ENCODE results near the gene SNX8. TPM values are rescaled to one million over a fixed set of nuclear protein-coding genes. Genes with fewer than 3 reads are reported as not detected.

Gene SNX8
- total and polyA plus RNA-seq, 2 donors (not counting 3 experiments of a cell fraction or from before 2014, with no cell fraction given), result 24.5 to 50.3 TPM

DNA sequence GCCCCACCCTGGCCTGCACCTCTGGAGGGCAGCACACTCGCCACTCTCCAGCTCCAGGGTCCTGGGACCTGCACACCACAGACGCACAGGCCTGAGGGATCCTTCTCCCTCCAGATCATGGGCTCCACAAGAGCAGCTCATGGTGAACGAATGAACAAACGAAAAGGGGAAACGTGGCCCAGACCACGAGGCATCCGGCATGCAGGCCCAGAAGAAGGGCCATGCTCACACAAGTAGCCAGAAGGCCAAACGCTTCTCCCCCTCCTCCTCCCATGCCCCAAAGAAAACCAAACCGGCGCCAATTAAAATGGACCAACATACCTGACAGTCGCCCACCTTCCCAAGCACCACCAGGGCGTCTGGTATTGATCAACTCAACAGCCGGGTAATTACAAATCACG, 111.9 kb downstream of the SNX8 start:
- Histone ChIP-seq H3K9me3 (replicated peaks; ENCODE audit: control insufficient read depth, insufficient read depth, low read length) (no peaks in the 10 kb centered on the region), H3K4me1 (ENCODE audit: control insufficient read depth, extremely low read depth, insufficient read depth, low read length) (no peaks in the 10 kb centered on the region), H3K9ac (replicated peaks; ENCODE audit: extremely low read depth, insufficient read depth, low read length) (no peak overlapping the region), H3K79me2 (ENCODE audit: control insufficient read depth, insufficient read depth, low read length) (no peaks in the 10 kb centered on the region), H4K20me1 (replicated peaks; ENCODE audit: control insufficient read depth, extremely low read depth, insufficient read depth, low read length) (no peaks in the 10 kb centered on the region), H3K27me3 (ENCODE audit: control insufficient read depth in 2 of 2, insufficient read depth in 2 of 2, low read length in 2 of 2) (no peaks in the 10 kb centered on the region), H2AFZ (ENCODE audit: low read depth, low read length) (no peak overlapping the region), H3K4me2 (ENCODE audit: insufficient read depth, low read length) (no peak overlapping the region), H3K4me3 (replicated peaks in 1 of 3; ENCODE audit: insufficient read depth in 1 of 3, low read depth in 1 of 3, low read length in 3 of 3) (no peak overlapping the region), H3K27ac (ENCODE audit: insufficient read depth, low read depth, low read length) (no peak overlapping the region), H3K9me1 (replicated peaks; ENCODE audit: control insufficient read depth, extremely low read depth, insufficient read depth, low read length) (no peaks in the 10 kb centered on the region), H3K36me3 (ENCODE audit: control insufficient read depth in 2 of 2, extremely low read depth in 1 of 2, insufficient read depth in 2 of 2, low read length in 2 of 2) (peaks cover 0 to 4% of the 10 kb centered on the region in 2 experiments)
- dilution Hi-C loops (cut with MboI; ENCODE audit: extremely low pct_ligation_motif_present, low sequenced_read_pairs), result no loop called here
- intact Hi-C loops (cut with micrococcal nuclease), result no loop called here
- no TSS peak for BruUV-seq (replicated peaks)
- DNase-seq (ENCODE audit: low read depth, low spot score) (no peak), FAIRE-seq (no peak)
- TF ChIP-seq MAX (IDR thresholded peaks at IDR 0.05; ENCODE audit: insufficient read depth, insufficient read length), result no peak
- no peak for TF ChIP-seq FOS (IDR thresholded peaks at IDR 0.05; ENCODE audit: borderline replicate concordance, insufficient read depth, low read length)
- TF ChIP-seq MYC (IDR thresholded peaks at IDR 0.05; ENCODE audit: low read depth, low read length), result no peak
- no peak for TF ChIP-seq EZH2 (IDR thresholded peaks at IDR 0.05; ENCODE audit: borderline replicate concordance, low read depth, low read length, severe bottlenecking)
- TF ChIP-seq, protein P1, sequence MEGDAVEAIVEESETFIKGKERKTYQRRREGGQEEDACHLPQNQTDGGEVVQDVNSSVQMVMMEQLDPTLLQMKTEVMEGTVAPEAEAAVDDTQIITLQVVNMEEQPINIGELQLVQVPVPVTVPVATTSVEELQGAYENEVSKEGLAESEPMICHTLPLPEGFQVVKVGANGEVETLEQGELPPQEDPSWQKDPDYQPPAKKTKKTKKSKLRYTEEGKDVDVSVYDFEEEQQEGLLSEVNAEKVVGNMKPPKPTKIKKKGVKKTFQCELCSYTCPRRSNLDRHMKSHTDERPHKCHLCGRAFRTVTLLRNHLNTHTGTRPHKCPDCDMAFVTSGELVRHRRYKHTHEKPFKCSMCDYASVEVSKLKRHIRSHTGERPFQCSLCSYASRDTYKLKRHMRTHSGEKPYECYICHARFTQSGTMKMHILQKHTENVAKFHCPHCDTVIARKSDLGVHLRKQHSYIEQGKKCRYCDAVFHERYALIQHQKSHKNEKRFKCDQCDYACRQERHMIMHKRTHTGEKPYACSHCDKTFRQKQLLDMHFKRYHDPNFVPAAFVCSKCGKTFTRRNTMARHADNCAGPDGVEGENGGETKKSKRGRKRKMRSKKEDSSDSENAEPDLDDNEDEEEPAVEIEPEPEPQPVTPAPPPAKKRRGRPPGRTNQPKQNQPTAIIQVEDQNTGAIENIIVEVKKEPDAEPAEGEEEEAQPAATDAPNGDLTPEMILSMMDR (IDR thresholded peaks at IDR 0.05; ENCODE audit: extremely low read depth in 1 of 2, insufficient read depth in 1 of 2, low read depth in 1 of 2, low read length in 2 of 2), result no peak
- no peak for TF ChIP-seq POLR2A (IDR thresholded peaks at IDR 0.05; ENCODE audit: low read depth, low read length)
- TF ChIP-seq GATA2 (IDR thresholded peaks at IDR 0.05; ENCODE audit: insufficient read depth, insufficient read length, low read depth, low read length), result no peak
- no peak for TF ChIP-seq POLR2AphosphoS5 (IDR thresholded peaks at IDR 0.05; ENCODE audit: insufficient read depth, low read depth, low read length)
- TF ChIP-seq JUN (IDR thresholded peaks at IDR 0.05; ENCODE audit: borderline replicate concordance, insufficient read depth, insufficient read length, low read depth), result no peak
- ChIA-PET CTCF (no interaction called here), POLR2A (no interaction called here)

Small RNA genes lying within 50 kb of the gene (microRNA-seq; reads per million reads assigned to microRNA genes)
- gene MIR6836 (ENCODE audit: borderline number of aligned reads, borderline replicate concordance), result not detected

Other genes with a start within 250 kb of the SNX8 start
- gene MAD1L1, start 81.5 kb downstream of the SNX8 start, total RNA-seq, result 42.3 and 46.7 TPM in 2 replicates
- 34.1 and 42.1 TPM in 2 replicates for gene MAD1L1, start 81.5 kb downstream of the SNX8 start, polyA plus RNA-seq
- gene MRM2, start 72.2 kb downstream of the SNX8 start, total RNA-seq, result 20.8 and 21.3 TPM in 2 replicates
- 8.2 and 10.6 TPM in 2 replicates for gene MRM2, start 72.2 kb downstream of the SNX8 start, polyA plus RNA-seq
- gene NUDT1, start 72.2 kb downstream of the SNX8 start, total RNA-seq, result 23.9 and 26.0 TPM in 2 replicates
- gene NUDT1, start 72.2 kb downstream of the SNX8 start, polyA plus RNA-seq, result 22.9 and 25.9 TPM in 2 replicates
- 198 and 207 TPM in 2 replicates for gene EIF3B, start 40.4 kb upstream of the SNX8 start, total RNA-seq
- 104 and 107 TPM in 2 replicates for gene EIF3B, start 40.4 kb upstream of the SNX8 start, polyA plus RNA-seq
- 28.8 and 30.2 TPM in 2 replicates for gene CHST12, start 89.2 kb upstream of the SNX8 start, total RNA-seq
- gene CHST12, start 89.2 kb upstream of the SNX8 start, polyA plus RNA-seq, result 52.6 and 77.7 TPM in 2 replicates
- gene GRIFIN, start 162.0 kb upstream of the SNX8 start, total RNA-seq, result not detected in 2 replicates
- gene GRIFIN, start 162.0 kb upstream of the SNX8 start, polyA plus RNA-seq, result not detected in 2 replicates
- gene LFNG, start 205.3 kb upstream of the SNX8 start, total RNA-seq, result 12.6 and 15.1 TPM in 2 replicates
- 13.1 and 14.8 TPM in 2 replicates for gene LFNG, start 205.3 kb upstream of the SNX8 start, polyA plus RNA-seq
- gene BRAT1, start 241.1 kb upstream of the SNX8 start, total RNA-seq, result 31.6 and 32.2 TPM in 2 replicates
- gene BRAT1, start 241.1 kb upstream of the SNX8 start, polyA plus RNA-seq, result 31.1 and 40.3 TPM in 2 replicates
- gene IQCE, start 244.5 kb upstream of the SNX8 start, total RNA-seq, result 11.3 and 14.5 TPM in 2 replicates
- 4.8 and 4.9 TPM in 2 replicates for gene IQCE, start 244.5 kb upstream of the SNX8 start, polyA plus RNA-seq

Data from endothelial cell of umbilical vein (primary cell).